ENCODE results near the gene SEPTIN2.
"Not testable (repeated sequence)": the region's sequence is repeated elsewhere in the genome, so short reads cannot be mapped to it uniquely, and the experiment has no call there.

The SEPTIN2 gene

GRCh38 chr2:241288324-241288888 is 27.3 kb upstream of the SEPTIN2 start:
- no peak for DNase-seq

GRCh38 chr2:241289053-241289452 is 26.7 kb upstream of the SEPTIN2 start:
- DNase-seq, result no peak

DNA sequence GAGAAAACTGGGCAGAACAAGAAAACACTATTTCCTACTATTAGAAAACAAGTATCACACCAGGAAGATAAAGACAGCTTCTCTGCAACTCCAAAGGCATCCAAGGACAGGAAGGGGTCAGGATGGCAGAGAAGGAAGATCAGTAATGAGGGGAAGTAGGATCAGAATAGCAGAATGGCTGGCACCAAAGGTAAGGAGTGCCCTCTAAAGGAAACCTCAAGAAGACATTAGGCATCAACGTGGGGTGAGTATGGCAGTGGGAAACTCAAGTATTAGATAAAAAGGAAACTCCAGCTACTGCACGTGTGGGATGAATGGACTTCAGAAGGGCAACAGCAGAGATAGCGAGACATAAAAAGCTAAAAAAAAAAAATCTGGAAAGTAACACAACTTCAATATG is 26.1 kb upstream of the SEPTIN2 start:
- DNase-seq, result no peak

GRCh38 chr2:241291153-241291552 is 24.6 kb upstream of the SEPTIN2 start:
- no peak for DNase-seq

- DNase-seq, result no peak
Observed at GRCh38 chr2:241291977-241292376, 23.7 kb upstream of the SEPTIN2 start.

DNA sequence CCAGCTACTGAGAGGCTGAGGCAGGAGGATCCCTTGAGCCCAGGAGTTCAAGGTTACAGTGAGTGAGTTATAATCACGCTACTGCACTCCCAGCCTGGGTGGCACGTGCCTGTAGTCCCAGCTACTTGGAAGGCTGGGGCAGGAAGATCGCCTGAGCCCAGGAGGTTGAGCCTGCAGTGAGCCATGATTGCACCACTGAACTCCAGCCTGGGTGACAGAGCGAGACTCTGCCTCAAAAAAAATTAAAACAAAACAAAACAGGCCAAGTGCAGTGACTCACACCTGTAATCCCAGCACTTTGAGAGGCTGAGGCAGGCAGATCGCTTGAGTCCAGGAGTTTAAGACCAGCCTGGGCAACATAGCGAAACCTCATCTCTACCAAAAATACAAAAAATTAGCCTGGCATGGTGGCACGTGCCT is 22.3 kb upstream of the SEPTIN2 start:
- not testable (repeated sequence) for DNase-seq

DNA sequence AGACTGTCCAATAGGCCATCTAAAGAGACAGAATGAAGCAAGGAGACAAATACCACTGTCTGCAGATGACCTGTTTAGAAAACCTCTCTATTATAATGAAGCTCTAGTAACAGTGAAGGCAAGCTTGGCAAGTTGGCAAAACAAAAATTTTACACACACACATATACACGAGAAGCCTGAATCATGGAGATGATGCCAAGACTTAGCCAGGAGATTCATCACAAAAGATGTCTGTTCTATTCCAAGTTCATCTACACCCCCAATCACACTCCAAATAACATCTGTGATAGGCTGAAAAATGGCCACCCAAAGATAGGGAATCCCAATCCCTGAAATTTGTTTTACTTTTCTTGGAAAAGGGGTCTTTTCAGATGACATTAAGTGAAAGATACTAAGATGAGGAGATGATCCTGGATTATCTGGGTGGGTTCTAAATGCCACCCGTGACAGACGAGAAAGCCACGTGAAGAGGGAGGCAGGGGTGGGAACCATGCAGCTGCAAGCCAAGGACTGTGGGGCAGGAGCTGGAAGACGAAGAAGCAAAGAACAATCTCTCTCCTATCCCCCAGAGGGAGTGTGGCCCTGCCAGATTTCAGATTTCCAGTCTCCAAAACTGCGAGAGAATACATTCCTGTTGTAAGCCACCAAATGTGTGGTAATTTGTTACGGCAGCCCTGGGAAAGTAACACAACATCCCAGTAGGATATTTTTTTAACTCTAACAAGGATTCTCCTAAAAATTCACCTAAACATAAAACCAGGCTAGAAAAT is 20.2 kb upstream of the SEPTIN2 start:
- no peak for DNase-seq

DNA sequence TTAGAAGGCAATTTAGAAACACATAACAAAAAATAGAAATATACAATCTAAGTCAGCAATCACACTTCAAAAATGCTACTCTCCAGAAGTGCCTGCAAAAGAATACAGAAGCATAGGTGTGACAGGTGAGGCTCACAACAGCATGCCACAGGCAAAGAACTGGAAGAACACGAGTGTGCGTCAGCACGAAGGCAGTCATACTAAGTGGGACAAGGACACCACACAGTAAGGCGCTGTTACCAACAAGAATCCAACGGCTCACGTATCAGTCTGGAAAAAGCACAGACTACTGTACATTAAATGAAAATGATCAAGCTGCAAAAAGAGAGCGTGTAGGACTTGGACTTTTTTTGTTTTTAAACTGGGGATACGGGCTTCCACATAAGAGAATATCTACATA is 19.0 kb upstream of the SEPTIN2 start:
- DNase-seq, result no peak

- no peak for DNase-seq
Observed at GRCh38 chr2:241298673-241299072, 17.1 kb upstream of the SEPTIN2 start.

- no peak for DNase-seq
Observed at GRCh38 chr2:241300000-241300399, 15.7 kb upstream of the SEPTIN2 start.

- DNase-seq, result no peak
Observed at GRCh38 chr2:241302083-241302482, 13.6 kb upstream of the SEPTIN2 start.

- DNase-seq, result no peak
Observed at GRCh38 chr2:241302759-241303651, 12.7 kb upstream of the SEPTIN2 start.

DNA sequence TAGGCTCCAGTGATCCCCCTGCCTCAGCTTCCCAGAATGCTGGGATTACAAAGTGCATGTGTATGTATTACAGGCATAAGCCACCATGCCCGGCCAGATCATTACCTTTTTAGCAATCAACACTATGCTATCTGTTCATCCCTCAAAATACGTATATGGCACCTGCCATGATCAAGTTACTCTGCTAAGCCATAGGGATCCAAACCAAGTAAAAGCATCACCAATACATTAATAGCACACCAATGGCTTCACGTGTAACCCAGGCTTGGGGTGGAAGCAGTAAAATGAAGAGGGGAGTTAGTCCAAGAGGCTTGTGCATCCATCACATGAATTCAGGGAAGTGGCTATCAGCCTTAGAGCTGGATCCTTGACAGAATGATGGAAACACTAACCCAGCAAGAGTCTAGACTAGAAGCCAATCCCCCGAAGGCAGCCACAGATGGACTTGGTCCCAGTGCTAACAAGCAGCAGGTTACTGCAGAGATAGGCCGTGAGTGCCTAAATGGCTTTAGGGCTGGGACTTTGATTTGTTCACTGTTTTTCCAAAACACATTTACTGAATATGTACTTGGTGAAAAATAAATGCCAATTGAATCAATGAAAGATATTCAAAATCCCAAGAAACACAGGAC is 11.6 kb upstream of the SEPTIN2 start:
- no peak for DNase-seq

DNA sequence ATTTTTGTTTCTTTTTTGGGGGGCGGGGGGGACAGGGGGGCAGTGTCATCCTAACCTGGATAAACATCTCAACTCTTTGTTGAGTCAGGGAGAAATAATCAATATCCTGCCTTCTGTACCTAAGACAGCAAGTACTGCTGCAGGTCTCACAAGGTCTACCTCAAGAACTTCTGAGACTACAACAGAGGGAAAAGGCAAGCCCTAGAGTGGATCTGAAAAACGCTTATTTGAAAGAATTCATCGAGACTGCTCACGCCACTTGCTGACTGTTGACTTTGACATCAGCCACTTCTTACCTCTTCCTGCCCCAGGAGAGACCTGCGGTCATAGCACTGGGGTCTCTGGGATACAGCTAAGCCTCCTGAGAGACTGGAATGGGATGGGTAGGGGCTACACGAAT is 8.7 kb upstream of the SEPTIN2 start:
- no peak for DNase-seq

GRCh38 chr2:241308267-241308666 is 7.5 kb upstream of the SEPTIN2 start:
- DNase-seq, result no peak

DNA sequence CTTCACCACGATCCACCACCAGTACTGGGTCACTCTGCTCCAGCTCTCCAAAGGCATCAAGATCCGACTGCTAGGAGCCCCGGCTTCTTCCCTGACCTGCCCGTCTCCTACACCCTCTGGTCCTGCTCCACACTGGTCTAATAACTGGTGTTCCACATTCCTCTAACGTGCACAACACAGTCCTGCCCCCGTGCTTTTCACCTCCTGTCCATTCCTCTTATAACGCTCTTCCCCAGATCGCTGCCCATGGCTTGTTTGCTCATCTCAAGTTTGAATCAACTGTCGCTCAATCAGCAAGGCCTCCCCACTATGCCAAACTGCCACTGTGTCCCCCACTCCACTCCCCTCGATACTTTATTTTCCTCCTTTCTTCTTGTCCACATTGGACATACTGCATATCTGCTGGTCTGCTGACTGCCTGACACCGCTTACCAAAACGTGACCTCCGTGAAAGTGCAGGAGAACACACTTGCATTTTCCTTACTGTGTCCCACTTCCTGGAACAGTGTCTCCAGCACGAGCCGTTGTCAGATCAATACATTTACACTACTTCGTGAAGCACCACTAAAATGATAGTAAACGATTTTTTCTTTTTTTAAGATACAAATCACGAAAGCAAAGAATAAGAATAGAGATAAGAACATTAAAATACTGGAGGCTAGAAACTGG is 6.8 kb upstream of the SEPTIN2 start:
- DNase-seq, result no peak

- DNase-seq, result no peak
Observed at GRCh38 chr2:241309684-241310117, 6.0 kb upstream of the SEPTIN2 start.

DNA sequence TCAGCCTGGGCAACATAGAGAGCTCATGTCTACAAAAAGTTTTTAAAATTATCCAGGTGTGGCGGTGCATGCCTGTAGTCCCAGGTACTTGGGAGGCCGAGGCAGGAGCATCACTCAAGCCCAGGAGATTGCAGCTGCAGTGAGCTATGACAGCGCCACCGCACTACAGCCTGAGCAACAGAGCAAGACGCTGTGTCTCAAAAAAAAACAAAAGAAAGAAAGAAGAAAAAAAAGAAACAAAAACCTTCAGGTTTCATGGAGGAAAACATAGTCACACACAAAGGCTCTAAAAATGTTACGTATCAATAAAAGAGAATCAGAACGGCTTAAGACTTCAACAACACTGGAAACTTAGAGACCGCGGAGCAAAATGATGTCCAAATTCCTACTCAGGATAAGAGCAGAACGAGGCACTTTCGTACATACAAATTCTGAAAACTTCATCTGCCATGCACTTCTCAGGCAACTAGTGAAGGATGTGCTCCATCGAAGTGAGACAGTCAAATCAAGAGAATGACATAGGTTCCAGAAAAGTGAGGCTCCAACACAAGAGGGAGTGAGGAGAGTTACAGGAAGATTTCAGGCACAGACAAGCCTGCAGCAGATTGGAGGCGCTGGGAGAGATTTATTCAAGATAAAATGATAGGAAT is 4.7 kb upstream of the SEPTIN2 start:
- no peak for DNase-seq

DNA sequence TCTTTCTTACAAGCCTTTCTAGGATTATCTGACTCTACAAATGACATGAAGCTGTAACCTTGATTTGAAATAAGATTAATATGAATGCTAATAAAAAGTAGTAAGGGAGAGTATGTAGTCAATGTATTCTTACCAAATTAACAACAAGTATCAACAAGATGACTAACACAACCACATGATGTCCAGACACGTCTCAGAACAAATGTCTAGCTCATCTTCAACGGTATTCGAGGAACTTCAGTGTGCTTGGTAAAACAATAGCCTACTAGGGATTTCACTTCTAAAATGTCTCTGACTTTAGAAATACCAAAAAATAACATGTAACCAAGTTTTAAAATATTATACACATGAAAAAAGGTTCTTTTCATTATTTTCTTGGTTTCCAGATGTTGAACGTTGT is 3.6 kb upstream of the SEPTIN2 start:
- DNase-seq, result no peak

GRCh38 chr2:241313543-241314095 is 2.1 kb upstream of the SEPTIN2 start:
- no peak for DNase-seq

- no peak for DNase-seq
Observed at GRCh38 chr2:241314226-241315092, 1.3 kb upstream of the SEPTIN2 start.
